ENCODE data around the gene LGALS1. TPM values are rescaled to one million over a fixed set of nuclear protein-coding genes. Genes with fewer than 3 reads are reported as not detected.

LGALS1 gene
- total and polyA plus RNA-seq, 9 of the 15 experiments (the other 6 are each of a cell fraction or from before 2014, with no cell fraction given), result 160 to 800 (median 330) TPM

- TF ChIP-seq ZBTB40 (IDR thresholded peaks at IDR 0.05) (no peak), ZBTB40 (CRISPR knock-in tag; IDR thresholded peaks at IDR 0.05) (no peak), E2F1 (CRISPR knock-in tag; IDR thresholded peaks at IDR 0.05) (no peak), BDP1 (IDR thresholded peaks at IDR 0.05; ENCODE audit: insufficient read depth, insufficient read length) (no peak), ZBTB34 (CRISPR knock-in tag; IDR thresholded peaks at IDR 0.05) (no peak), FOXP4 (CRISPR knock-in tag; IDR thresholded peaks at IDR 0.05; ENCODE audit: borderline replicate concordance) (no peak), MEIS2 (IDR thresholded peaks at IDR 0.05; ENCODE audit: partially characterized antibody) (no peak), SLC30A9 (CRISPR knock-in tag; IDR thresholded peaks at IDR 0.05) (no peak), RFX1 (IDR thresholded peaks at IDR 0.05) (no peak), MYNN (IDR thresholded peaks at IDR 0.05) (0 out of 2 replicates have a peak, but pooled peaks have one; percentile 25), MYNN (CRISPR knock-in tag; IDR thresholded peaks at IDR 0.05) (no peak)
Measured at GRCh38 chr22:37674951-37675929, at the start of gene LGALS1 (continued).

Measured in K562 (cell line).